Measurements from ENCODE around the gene ALG2. TPM values are rescaled to one million over a fixed set of nuclear protein-coding genes. Genes with fewer than 3 reads are reported as not detected.
"Not testable (repeated sequence)": the region's sequence is repeated elsewhere in the genome, so short reads cannot be mapped to it uniquely, and the experiment has no call there.

The ALG2 gene
- total and polyA plus RNA-seq, 5 donors = 13.1 to 26.3 (median 15.9) TPM

GRCh38 chr9:99257723-99258389, 36.1 kb upstream of the ALG2 start:
- no peaks in the 10 kb centered on the region for H3K27me3 ChIP-seq (ENCODE audit: control insufficient read depth, insufficient read depth)
- no peak for DNase-seq
- no peaks in the 10 kb centered on the region for H3K9me3 ChIP-seq (ENCODE audit: control insufficient read depth, low read length)
- H3K27ac ChIP-seq (ENCODE audit: low read length) = no peak overlapping the region
- 85% methylated on average over 8 of the region's 8 CpGs for WGBS
- H3K4me1 ChIP-seq (ENCODE audit: control insufficient read depth, insufficient read depth, low read length) = no peaks in the 10 kb centered on the region
- ATAC-seq = no peak
- H3K4me3 ChIP-seq (ENCODE audit: low read length) = no peak overlapping the region
- intact Hi-C loops (cut with DNase I) = no loop called here

- intact Hi-C loops (cut with DNase I) = no loop called here
- Histone ChIP-seq H3K27ac (ENCODE audit: low read length) (no peak overlapping the region), H3K4me3 (ENCODE audit: low read length) (no peak overlapping the region), H3K27me3 (ENCODE audit: control insufficient read depth, insufficient read depth) (no peaks in the 10 kb centered on the region), H3K4me1 (ENCODE audit: control insufficient read depth, insufficient read depth, low read length) (no peaks in the 10 kb centered on the region), H3K9me3 (ENCODE audit: control insufficient read depth, low read length) (no peaks in the 10 kb centered on the region)
- DNase-seq = no peak
- 66% methylated on average over 1 of the region's 1 CpG for WGBS
- ATAC-seq = no peak
These were observed 33.9 kb upstream of the ALG2 start for GRCh38 chr9:99255651-99256050.

DNA sequence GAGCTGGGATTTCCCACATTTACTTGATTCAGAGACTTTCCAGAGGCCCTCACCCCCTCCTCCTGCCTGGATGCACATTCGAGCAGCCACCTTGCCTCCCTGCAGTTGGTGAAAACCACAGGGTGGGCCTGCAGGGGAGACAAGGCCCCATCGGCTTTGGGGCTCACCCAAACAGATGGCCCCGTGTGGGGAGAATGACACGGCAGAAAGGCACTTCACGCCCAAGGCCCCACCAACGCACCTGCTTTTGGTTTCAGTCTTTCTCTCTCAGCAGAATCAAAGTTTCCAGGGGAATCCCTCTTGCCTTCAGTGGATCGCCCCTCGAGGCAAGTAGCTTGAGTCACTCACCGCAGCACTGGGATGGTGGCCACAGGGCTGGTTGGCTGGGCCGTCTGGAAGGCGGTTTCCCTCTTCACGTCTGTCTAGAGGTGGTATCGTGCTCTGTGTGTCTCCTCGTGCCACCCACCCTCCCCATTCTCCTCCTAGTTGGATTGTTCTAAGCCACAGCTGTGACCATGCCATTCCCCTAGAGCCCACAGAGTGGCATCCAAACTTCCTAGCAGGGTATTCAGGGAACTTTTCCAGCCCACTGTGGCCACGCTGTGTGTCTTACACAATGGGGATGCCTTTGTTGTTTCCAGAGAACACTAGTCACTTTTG, 32.2 kb upstream of the ALG2 start:
- H3K27ac ChIP-seq (ENCODE audit: low read length) = no peak overlapping the region
- WGBS = 77% methylated on average over 15 of the region's 15 CpGs
- peak in 1 of 3 donors; percentile 46 for DNase-seq
- no peak for ATAC-seq
- no peaks in the 10 kb centered on the region for H3K9me3 ChIP-seq (ENCODE audit: control insufficient read depth, low read length)
- intact Hi-C loops (cut with DNase I) = no loop called here
- H3K4me3 ChIP-seq (ENCODE audit: low read length) = no peak overlapping the region
- no peaks in the 10 kb centered on the region for H3K27me3 ChIP-seq (ENCODE audit: control insufficient read depth, insufficient read depth)
- H3K4me1 ChIP-seq (ENCODE audit: control insufficient read depth, insufficient read depth, low read length) = no peaks in the 10 kb centered on the region

- ATAC-seq (no peak), DNase-seq (no peak)
- Histone ChIP-seq H3K4me3 (ENCODE audit: low read length) (no peak overlapping the region), H3K27me3 (ENCODE audit: control insufficient read depth, insufficient read depth) (no peaks in the 10 kb centered on the region), H3K27ac (ENCODE audit: low read length) (no peak overlapping the region), H3K9me3 (ENCODE audit: control insufficient read depth, low read length) (no peaks in the 10 kb centered on the region), H3K4me1 (ENCODE audit: control insufficient read depth, insufficient read depth, low read length) (no peaks in the 10 kb centered on the region)
- intact Hi-C loops (cut with DNase I) = no loop called here
- WGBS = 85% methylated on average over 2 of the region's 2 CpGs
These were observed 31.4 kb upstream of the ALG2 start for GRCh38 chr9:99253134-99253533.

DNA sequence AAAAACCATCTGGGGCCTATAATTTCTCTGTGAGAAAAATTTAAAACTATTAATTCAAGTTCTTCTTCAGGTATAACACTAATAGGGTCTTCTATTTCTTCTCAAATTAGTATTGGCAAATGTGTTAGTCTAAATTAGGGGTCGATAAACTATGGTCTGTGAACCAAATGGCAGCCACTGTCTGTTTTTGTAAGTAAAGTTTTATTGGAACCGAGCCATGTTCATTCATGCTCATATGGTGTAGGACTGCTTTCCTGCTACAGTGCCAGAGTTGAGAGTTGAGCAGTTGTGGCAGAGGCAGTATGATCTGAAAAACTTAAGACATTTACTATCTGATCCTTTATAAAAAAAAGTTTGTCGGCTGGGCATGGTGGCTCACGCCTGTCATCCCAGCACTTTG, 29.4 kb upstream of the ALG2 start:
- Histone ChIP-seq H3K27me3 (ENCODE audit: control insufficient read depth, insufficient read depth) (no peaks in the 10 kb centered on the region), H3K4me1 (ENCODE audit: control insufficient read depth, insufficient read depth, low read length) (no peaks in the 10 kb centered on the region), H3K27ac (ENCODE audit: low read length) (no peak overlapping the region), H3K9me3 (ENCODE audit: control insufficient read depth, low read length) (no peaks in the 10 kb centered on the region), H3K4me3 (ENCODE audit: low read length) (no peak overlapping the region)
- WGBS = 90% methylated on average over 4 of the region's 4 CpGs
- intact Hi-C loops (cut with DNase I) = no loop called here
- no peak for DNase-seq
- ATAC-seq = no peak

GRCh38 chr9:99249619-99250018, 27.9 kb upstream of the ALG2 start:
- intact Hi-C loops (cut with DNase I) = no loop called here
- no peak for ATAC-seq
- no peak overlapping the region for H3K4me3 ChIP-seq (ENCODE audit: low read length)
- no peak for DNase-seq
- H3K9me3 ChIP-seq (ENCODE audit: control insufficient read depth, low read length) = no peaks in the 10 kb centered on the region
- H3K27ac ChIP-seq (ENCODE audit: low read length) = no peak overlapping the region
- H3K4me1 ChIP-seq (ENCODE audit: control insufficient read depth, insufficient read depth, low read length) = no peaks in the 10 kb centered on the region
- H3K27me3 ChIP-seq (ENCODE audit: control insufficient read depth, insufficient read depth) = no peaks in the 10 kb centered on the region

GRCh38 chr9:99244344-99245260, 22.9 kb upstream of the ALG2 start:
- Histone ChIP-seq H3K4me1 (ENCODE audit: control insufficient read depth, insufficient read depth, low read length) (peaks cover 5% of the 10 kb centered on the region), H3K4me3 (ENCODE audit: low read length) (no peak overlapping the region), H3K27me3 (ENCODE audit: control insufficient read depth, insufficient read depth) (no peaks in the 10 kb centered on the region), H3K9me3 (ENCODE audit: control insufficient read depth, low read length) (no peaks in the 10 kb centered on the region), H3K27ac (ENCODE audit: low read length) (no peak overlapping the region)
- ATAC-seq (no peak), DNase-seq (no peak)
- intact Hi-C loops (cut with DNase I) = no loop called here
- WGBS = 68% methylated on average over 3 of the region's 3 CpGs

- WGBS = 72% methylated on average over 7 of the region's 7 CpGs
- no peak overlapping the region for H3K27ac ChIP-seq (ENCODE audit: low read length)
- intact Hi-C loops (cut with DNase I) = no loop called here
- H3K27me3 ChIP-seq (ENCODE audit: control insufficient read depth, insufficient read depth) = no peaks in the 10 kb centered on the region
- H3K4me1 ChIP-seq (ENCODE audit: control insufficient read depth, insufficient read depth, low read length) = peaks cover 7% of the 10 kb centered on the region
- H3K4me3 ChIP-seq (ENCODE audit: low read length) = no peak overlapping the region
- no peak for ATAC-seq
- DNase-seq = no peak
- no peaks in the 10 kb centered on the region for H3K9me3 ChIP-seq (ENCODE audit: control insufficient read depth, low read length)
These were observed 19.4 kb upstream of the ALG2 start for GRCh38 chr9:99241106-99241505.

GRCh38 chr9:99239341-99240060, 17.8 kb upstream of the ALG2 start:
- Histone ChIP-seq H3K4me3 (ENCODE audit: low read length) (no peak overlapping the region), H3K27ac (ENCODE audit: low read length) (no peak overlapping the region), H3K27me3 (ENCODE audit: control insufficient read depth, insufficient read depth) (no peaks in the 10 kb centered on the region), H3K9me3 (ENCODE audit: control insufficient read depth, low read length) (no peaks in the 10 kb centered on the region), H3K4me1 (ENCODE audit: control insufficient read depth, insufficient read depth, low read length) (peaks cover 7% of the 10 kb centered on the region)
- ATAC-seq (peak; percentile 40), DNase-seq (no peak)
- intact Hi-C loops (cut with DNase I) = no loop called here
- 57% methylated on average over 6 of the region's 6 CpGs for WGBS

- DNase-seq (no peak), ATAC-seq (no peak)
- intact Hi-C loops (cut with DNase I) = no loop called here
- Histone ChIP-seq H3K4me3 (ENCODE audit: low read length) (no peak overlapping the region), H3K27ac (ENCODE audit: low read length) (no peak overlapping the region), H3K9me3 (ENCODE audit: control insufficient read depth, low read length) (no peaks in the 10 kb centered on the region), H3K27me3 (ENCODE audit: control insufficient read depth, insufficient read depth) (no peaks in the 10 kb centered on the region), H3K4me1 (ENCODE audit: control insufficient read depth, insufficient read depth, low read length) (peaks cover 7% of the 10 kb centered on the region)
These were observed 16.6 kb upstream of the ALG2 start for GRCh38 chr9:99238331-99238730.

GRCh38 chr9:99237849-99238248, 16.1 kb upstream of the ALG2 start:
- H3K4me3 ChIP-seq (ENCODE audit: low read length); DNase-seq; H3K9me3 ChIP-seq (ENCODE audit: control insufficient read depth, low read length); H3K27me3 ChIP-seq (ENCODE audit: control insufficient read depth, insufficient read depth); H3K27ac ChIP-seq (ENCODE audit: low read length); H3K4me1 ChIP-seq (ENCODE audit: control insufficient read depth, insufficient read depth, low read length); intact Hi-C loops (cut with DNase I); ATAC-seq: not testable (repeated sequence)
- WGBS = 95% methylated on average over 4 of the region's 4 CpGs
